GM21529 (cell line): ENCODE results near the gene CEP57.
"Not testable (repeated sequence)": the region's sequence is repeated elsewhere in the genome, so short reads cannot be mapped to it uniquely, and the experiment has no call there.

ENCODE experiments used
- ATAC-seq: cut with Tn5 transposase; IDR thresholded peaks from one replicate; pipeline ENCODE4 v1.9.1; 2021; ENCODE audit not compliant: unreplicated experiment

CEP57 gene

DNA sequence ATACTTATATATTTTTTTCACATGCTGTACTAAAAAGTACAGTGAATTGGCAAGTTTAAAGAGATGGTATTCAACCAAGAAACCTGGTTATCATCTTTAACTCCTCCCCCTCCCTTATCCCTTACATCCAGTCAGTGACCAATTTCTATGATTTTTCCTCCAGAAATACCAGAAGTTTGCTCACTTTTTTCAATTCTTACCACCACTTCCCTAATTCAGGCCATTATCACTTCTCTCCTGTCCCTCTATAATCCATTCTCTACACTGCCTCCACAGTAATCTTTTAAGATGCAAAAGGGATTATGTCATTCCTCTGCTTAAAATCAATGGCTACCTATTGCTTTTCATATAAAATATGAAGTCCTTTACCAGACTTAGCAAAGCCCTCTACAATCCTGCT lies 62.8 kb downstream of the CEP57 start:
- no peak for ATAC-seq

- no peak for ATAC-seq
Measured at GRCh38 chr11:95853862-95854261, 63.6 kb downstream of the CEP57 start.

DNA sequence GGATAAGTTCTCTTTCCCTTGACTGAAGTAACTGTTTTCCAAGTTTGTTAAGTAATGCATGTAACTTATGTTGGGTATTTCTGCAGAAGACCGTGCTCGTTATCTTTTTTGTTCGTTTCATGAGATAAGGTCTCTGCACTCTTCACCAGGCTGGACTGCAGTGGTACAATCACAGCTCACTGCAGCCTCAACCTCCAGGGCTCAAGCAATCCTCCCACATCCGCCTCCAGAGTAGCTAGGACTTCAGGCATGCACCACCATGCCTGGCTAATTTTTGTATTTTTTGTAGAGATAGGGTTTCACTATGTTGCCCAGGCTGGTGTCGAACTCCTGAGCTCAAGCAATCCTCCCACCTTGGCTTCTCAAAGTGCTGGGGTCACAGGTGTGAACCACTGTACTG lies 64.1 kb downstream of the CEP57 start:
- not testable (repeated sequence) for ATAC-seq

GRCh38 chr11:95860024-95860423 lies 69.7 kb downstream of the CEP57 start:
- ATAC-seq = not testable (repeated sequence)

- ATAC-seq = no peak
Measured at GRCh38 chr11:95863486-95864140, 73.3 kb downstream of the CEP57 start.

- ATAC-seq = no peak
Measured at GRCh38 chr11:95867105-95867504, 76.8 kb downstream of the CEP57 start.

DNA sequence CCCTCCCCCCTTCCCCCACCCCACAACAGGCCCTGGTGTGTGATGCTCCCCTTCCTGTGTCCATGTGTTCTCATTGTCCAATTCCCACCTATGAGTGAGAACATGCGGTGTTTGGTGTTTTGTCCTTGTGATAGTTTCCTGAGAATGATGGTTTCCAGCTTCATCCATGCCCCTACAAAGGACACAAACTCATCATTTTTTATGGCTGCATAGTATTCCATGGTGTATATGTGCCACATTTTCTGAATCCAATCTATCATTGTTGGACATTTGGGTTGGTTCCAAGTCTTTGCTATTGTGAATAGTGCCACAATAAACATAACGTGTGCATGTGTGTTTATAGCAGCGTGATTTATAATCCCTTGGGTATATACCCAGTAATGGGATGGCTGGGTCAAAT lies 80.6 kb downstream of the CEP57 start:
- ATAC-seq = not testable (repeated sequence)

GRCh38 chr11:95877291-95877690 lies 87.0 kb downstream of the CEP57 start:
- no peak for ATAC-seq
